Measurements from ENCODE around the gene EIF6. TPM values are rescaled to one million over a fixed set of nuclear protein-coding genes. Genes with fewer than 3 reads are reported as not detected.

The EIF6 gene
- total RNA-seq, 6 donors from 2014 or later: 57.5 to 106 (median 88.7) TPM

- H3K4me1 ChIP-seq: peaks cover 12 to 22% (median 17%) of the 10 kb centered on the region in 4 donors
- no peak overlapping the region for H3K4me3 ChIP-seq
- ATAC-seq (ENCODE audit: low FRiP score in 2 of 2) (peak in 1 of 2 donors; percentile 24), DNase-seq (no peak)
- 78 to 97% methylated on average over 9 to 11 of the region's 11 CpGs for whole genome bisulfite sequencing, 2 donors
- peaks cover 0 to 6% (median 5%) of the 10 kb centered on the region in 4 donors for H3K36me3 ChIP-seq
- H3K27ac ChIP-seq: no peak overlapping the region
- TF ChIP-seq POLR2A (IDR thresholded peaks at IDR 0.05) (no peak), EP300 (IDR thresholded peaks at IDR 0.05) (no peak), POLR2AphosphoS5 (IDR thresholded peaks at IDR 0.05) (no peak)
- TF ChIP-seq, protein P1, sequence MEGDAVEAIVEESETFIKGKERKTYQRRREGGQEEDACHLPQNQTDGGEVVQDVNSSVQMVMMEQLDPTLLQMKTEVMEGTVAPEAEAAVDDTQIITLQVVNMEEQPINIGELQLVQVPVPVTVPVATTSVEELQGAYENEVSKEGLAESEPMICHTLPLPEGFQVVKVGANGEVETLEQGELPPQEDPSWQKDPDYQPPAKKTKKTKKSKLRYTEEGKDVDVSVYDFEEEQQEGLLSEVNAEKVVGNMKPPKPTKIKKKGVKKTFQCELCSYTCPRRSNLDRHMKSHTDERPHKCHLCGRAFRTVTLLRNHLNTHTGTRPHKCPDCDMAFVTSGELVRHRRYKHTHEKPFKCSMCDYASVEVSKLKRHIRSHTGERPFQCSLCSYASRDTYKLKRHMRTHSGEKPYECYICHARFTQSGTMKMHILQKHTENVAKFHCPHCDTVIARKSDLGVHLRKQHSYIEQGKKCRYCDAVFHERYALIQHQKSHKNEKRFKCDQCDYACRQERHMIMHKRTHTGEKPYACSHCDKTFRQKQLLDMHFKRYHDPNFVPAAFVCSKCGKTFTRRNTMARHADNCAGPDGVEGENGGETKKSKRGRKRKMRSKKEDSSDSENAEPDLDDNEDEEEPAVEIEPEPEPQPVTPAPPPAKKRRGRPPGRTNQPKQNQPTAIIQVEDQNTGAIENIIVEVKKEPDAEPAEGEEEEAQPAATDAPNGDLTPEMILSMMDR (IDR thresholded peaks at IDR 0.05): no peak
- H3K27me3 ChIP-seq: no peaks in the 10 kb centered on the region
- no peaks in the 10 kb centered on the region for H3K9me3 ChIP-seq
Observed at GRCh38 chr20:35303382-35303734, 18.8 kb upstream of the EIF6 start.

DNA sequence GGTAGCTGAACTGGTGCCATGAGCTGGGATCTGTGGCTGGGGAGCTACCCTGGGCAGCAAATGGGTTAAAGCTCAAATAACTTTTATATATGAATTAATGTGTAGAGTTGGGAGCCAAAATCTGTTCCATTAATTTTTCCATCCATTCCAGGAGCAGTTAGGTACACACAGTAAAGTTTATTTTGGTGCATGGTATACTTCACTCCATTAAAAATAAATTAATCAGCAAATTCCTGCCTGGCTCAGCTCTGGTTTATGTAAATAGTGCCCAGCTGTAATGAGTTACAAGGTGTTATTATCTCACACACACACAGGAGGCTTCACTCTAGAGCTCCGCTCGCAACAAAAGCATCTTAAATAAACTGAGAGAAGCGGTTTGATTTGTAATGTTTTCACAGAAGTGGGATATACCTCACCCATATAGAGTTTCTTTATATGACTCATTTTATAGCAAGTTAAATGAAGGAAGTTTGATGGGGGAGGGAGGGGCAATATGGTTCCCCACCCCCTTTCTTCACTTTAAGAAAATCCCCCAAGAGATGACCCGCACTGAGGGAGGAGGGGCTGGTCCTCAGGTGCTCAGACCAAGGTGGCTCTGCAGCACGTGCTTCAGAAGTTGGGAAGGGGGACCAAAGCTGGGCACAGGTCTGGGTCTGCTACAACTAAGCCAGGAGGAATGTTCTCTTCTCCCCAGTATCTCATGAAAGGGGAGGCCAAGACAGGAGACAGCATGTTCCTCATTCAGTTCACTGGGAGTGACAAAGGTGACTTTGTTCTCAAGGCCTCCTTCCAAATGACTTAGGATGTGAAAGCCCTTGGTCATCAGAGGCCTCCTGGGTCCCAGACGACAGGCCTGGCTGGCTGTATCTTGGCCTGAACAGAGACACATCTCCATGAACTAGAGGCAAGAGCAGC, 18.1 kb upstream of the EIF6 start:
- no peaks in the 10 kb centered on the region for H3K9me3 ChIP-seq
- peaks cover 10 to 18% (median 13%) of the 10 kb centered on the region in 4 donors for H3K4me1 ChIP-seq
- TF ChIP-seq EP300 (IDR thresholded peaks at IDR 0.05) (no peak), POLR2A (IDR thresholded peaks at IDR 0.05) (no peak), POLR2AphosphoS5 (IDR thresholded peaks at IDR 0.05) (no peak)
- TF ChIP-seq, protein P1 (IDR thresholded peaks at IDR 0.05): no peak
- H3K27ac ChIP-seq: no peak overlapping the region
- H3K27me3 ChIP-seq: no peaks in the 10 kb centered on the region
- no peak overlapping the region for H3K4me3 ChIP-seq
- ATAC-seq (ENCODE audit: low FRiP score in 2 of 2) (no peak), DNase-seq (no peak)
- peaks cover 0 to 6% (median 5%) of the 10 kb centered on the region in 4 donors for H3K36me3 ChIP-seq
- 82 to 88% methylated on average over 6 of the region's 6 CpGs for WGBS, 2 donors

DNA sequence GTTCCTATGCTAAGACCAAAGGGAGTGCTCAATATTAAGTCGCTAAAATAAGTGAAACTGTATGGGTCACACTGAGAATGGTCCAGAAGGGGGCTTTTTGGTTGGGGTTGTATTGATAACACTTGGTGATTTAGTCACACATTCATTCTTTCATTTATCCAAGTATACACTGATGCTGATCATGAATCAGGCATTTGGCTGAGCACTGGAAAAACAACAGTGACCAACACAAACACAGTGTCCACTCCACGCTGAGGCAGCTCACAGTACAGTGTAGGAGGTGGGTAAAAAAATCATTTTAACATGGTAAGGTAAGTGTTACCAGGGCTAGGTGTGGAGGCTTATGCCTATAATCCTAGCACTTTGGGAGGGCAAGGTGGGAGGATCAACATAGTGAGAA, 16.9 kb upstream of the EIF6 start:
- TF ChIP-seq POLR2A (IDR thresholded peaks at IDR 0.05): no peak
- no peak for TF ChIP-seq EP300 (IDR thresholded peaks at IDR 0.05)
- no peak for TF ChIP-seq POLR2AphosphoS5 (IDR thresholded peaks at IDR 0.05)
- TF ChIP-seq, protein P1 (IDR thresholded peaks at IDR 0.05): no peak
- no peak overlapping the region for H3K4me3 ChIP-seq
- WGBS, 2 donors: 88 to 89% methylated on average over 2 of the region's 2 CpGs
- no peaks in the 10 kb centered on the region for H3K9me3 ChIP-seq
- ATAC-seq (ENCODE audit: low FRiP score in 2 of 2) (no peak), DNase-seq (no peak)
- peaks cover 0 to 8% (median 3%) of the 10 kb centered on the region in 4 donors for H3K4me1 ChIP-seq
- no peak overlapping the region for H3K27ac ChIP-seq
- no peaks in the 10 kb centered on the region for H3K27me3 ChIP-seq
- peaks cover 0 to 6% (median 5%) of the 10 kb centered on the region in 4 donors for H3K36me3 ChIP-seq

- H3K36me3 ChIP-seq: peaks cover 0 to 6% (median 0%) of the 10 kb centered on the region in 4 donors
- H3K27me3 ChIP-seq: no peaks in the 10 kb centered on the region
- no peak for ATAC-seq (ENCODE audit: low FRiP score in 2 of 2)
- no peak overlapping the region for H3K4me3 ChIP-seq
- peaks cover 0 to 8% (median 3%) of the 10 kb centered on the region in 4 donors for H3K4me1 ChIP-seq
- no peaks in the 10 kb centered on the region for H3K9me3 ChIP-seq
- DNase-seq: no peak
- WGBS, 2 donors: 85 to 96% methylated on average over 4 of the region's 4 CpGs
- no peak overlapping the region for H3K27ac ChIP-seq
- TF ChIP-seq POLR2A (IDR thresholded peaks at IDR 0.05) (no peak), POLR2AphosphoS5 (IDR thresholded peaks at IDR 0.05) (no peak), EP300 (IDR thresholded peaks at IDR 0.05) (no peak)
- TF ChIP-seq, protein P1 (IDR thresholded peaks at IDR 0.05): no peak
Observed at GRCh38 chr20:35300469-35301262, 16.1 kb upstream of the EIF6 start.
